NCI-H2171 (cell line): ENCODE measurements around the gene STXBP6.

Experiments used
- DNase-seq: peaks from one replicate; lab custom pipeline; 2025; lab: John Stamatoyannopoulos, UW

Gene STXBP6

GRCh38 chr14:25049568-25050268 lies at the start of gene STXBP6:
Gene STXBP6 (minus strand): TSS chr14:25050147. CDS start chr14:24974818, 75,329 bp downstream.
- no peak for DNase-seq

GRCh38 chr14:25097120-25097519 lies 47.2 kb upstream of the STXBP6 start:
- DNase-seq, result no peak

GRCh38 chr14:25095736-25096437 lies 45.9 kb upstream of the STXBP6 start:
- DNase-seq, result no peak

- no peak for DNase-seq
These were observed 44.4 kb upstream of the STXBP6 start for GRCh38 chr14:25094171-25094907.

GRCh38 chr14:25092258-25092740 lies 42.4 kb upstream of the STXBP6 start:
- no peak for DNase-seq

- no peak for DNase-seq
These were observed 40.9 kb upstream of the STXBP6 start for GRCh38 chr14:25090716-25091454.

GRCh38 chr14:25090256-25090655 lies 40.3 kb upstream of the STXBP6 start:
- no peak for DNase-seq

GRCh38 chr14:25089496-25089895 lies 39.5 kb upstream of the STXBP6 start:
- DNase-seq, result no peak

- DNase-seq, result no peak
These were observed 37.0 kb upstream of the STXBP6 start for GRCh38 chr14:25086821-25087396.

- no peak for DNase-seq
These were observed 36.1 kb upstream of the STXBP6 start for GRCh38 chr14:25086081-25086480.

- no peak for DNase-seq
These were observed 30.7 kb upstream of the STXBP6 start for GRCh38 chr14:25080682-25081081.

GRCh38 chr14:25079311-25079710 lies 29.4 kb upstream of the STXBP6 start:
- no peak for DNase-seq

- no peak for DNase-seq
These were observed 24.2 kb upstream of the STXBP6 start for GRCh38 chr14:25074099-25074685.

- DNase-seq, result no peak
These were observed 19.9 kb upstream of the STXBP6 start for GRCh38 chr14:25069879-25070278.

- DNase-seq, result no peak
These were observed 17.7 kb upstream of the STXBP6 start for GRCh38 chr14:25067600-25067999.

GRCh38 chr14:25062022-25062321 lies 12.0 kb upstream of the STXBP6 start:
- no peak for DNase-seq

GRCh38 chr14:25056688-25057078 lies 6.7 kb upstream of the STXBP6 start:
- DNase-seq, result no peak

- DNase-seq, result no peak
These were observed 6.2 kb upstream of the STXBP6 start for GRCh38 chr14:25055992-25056687.

- no peak for DNase-seq
These were observed 5.1 kb upstream of the STXBP6 start for GRCh38 chr14:25055005-25055404.

GRCh38 chr14:25053585-25053984 lies 3.6 kb upstream of the STXBP6 start:
- DNase-seq, result no peak

- DNase-seq, result no peak
These were observed 3.0 kb upstream of the STXBP6 start for GRCh38 chr14:25052921-25053320.
